ENCODE measurements around the gene FFAR4.

Gene FFAR4

GRCh38 chr10:93552780-93553179 lies 13.7 kb upstream of the FFAR4 start:
- Histone ChIP-seq H3K4me3 (ENCODE audit: severe bottlenecking) (no peak overlapping the region), H3K4me1 (ENCODE audit: insufficient read depth, poor library complexity, severe bottlenecking) (peaks cover 12% of the 10 kb centered on the region), H3K27me3 (ENCODE audit: insufficient read depth, poor library complexity, severe bottlenecking) (no peaks in the 10 kb centered on the region), H3K27ac (ENCODE audit: poor library complexity, severe bottlenecking) (no peak overlapping the region), H3K36me3 (ENCODE audit: low read depth) (no peaks in the 10 kb centered on the region), H3K9me3 (ENCODE audit: severe bottlenecking) (no peaks in the 10 kb centered on the region)
- no peak for TF ChIP-seq CTCF (IDR thresholded peaks at IDR 0.05; ENCODE audit: poor library complexity, severe bottlenecking)
- ATAC-seq (ENCODE audit: low read depth) (no peak), DNase-seq (ENCODE audit: low spot score) (no peak)

GRCh38 chr10:93553482-93554315 lies 12.8 kb upstream of the FFAR4 start:
- Histone ChIP-seq H3K4me1 (ENCODE audit: insufficient read depth, poor library complexity, severe bottlenecking) (peaks cover 5% of the 10 kb centered on the region), H3K36me3 (ENCODE audit: low read depth) (no peaks in the 10 kb centered on the region), H3K27me3 (ENCODE audit: insufficient read depth, poor library complexity, severe bottlenecking) (no peaks in the 10 kb centered on the region), H3K4me3 (ENCODE audit: severe bottlenecking) (no peak overlapping the region), H3K9me3 (ENCODE audit: severe bottlenecking) (no peaks in the 10 kb centered on the region), H3K27ac (ENCODE audit: poor library complexity, severe bottlenecking) (no peak overlapping the region)
- DNase-seq (ENCODE audit: low spot score) = no peak
- TF ChIP-seq CTCF (IDR thresholded peaks at IDR 0.05; ENCODE audit: poor library complexity, severe bottlenecking) = no peak
- ATAC-seq (ENCODE audit: low read depth) = no peak

GRCh38 chr10:93554316-93554663 lies 12.2 kb upstream of the FFAR4 start:
- Histone ChIP-seq H3K36me3 (ENCODE audit: low read depth) (no peaks in the 10 kb centered on the region), H3K9me3 (ENCODE audit: severe bottlenecking) (no peaks in the 10 kb centered on the region), H3K27me3 (ENCODE audit: insufficient read depth, poor library complexity, severe bottlenecking) (no peaks in the 10 kb centered on the region), H3K27ac (ENCODE audit: poor library complexity, severe bottlenecking) (no peak overlapping the region), H3K4me1 (ENCODE audit: insufficient read depth, poor library complexity, severe bottlenecking) (no peaks in the 10 kb centered on the region), H3K4me3 (ENCODE audit: severe bottlenecking) (no peak overlapping the region)
- ATAC-seq (ENCODE audit: low read depth) (no peak), DNase-seq (ENCODE audit: low spot score) (no peak)
- no peak for TF ChIP-seq CTCF (IDR thresholded peaks at IDR 0.05; ENCODE audit: poor library complexity, severe bottlenecking)

- DNase-seq (ENCODE audit: low spot score) (no peak), ATAC-seq (ENCODE audit: low read depth) (peak; percentile 75; the same call in 2 of the 3 replicates)
- H3K27ac ChIP-seq (ENCODE audit: poor library complexity, severe bottlenecking) = no peak overlapping the region
Observed at GRCh38 chr10:93554760-93555432, 11.6 kb upstream of the FFAR4 start.

More at GRCh38 chr10:93554760-93555432, 11.6 kb upstream of the FFAR4 start:
- H3K27me3 ChIP-seq (ENCODE audit: insufficient read depth, poor library complexity, severe bottlenecking) = no peaks in the 10 kb centered on the region
- no peaks in the 10 kb centered on the region for H3K4me1 ChIP-seq (ENCODE audit: insufficient read depth, poor library complexity, severe bottlenecking)
- H3K4me3 ChIP-seq (ENCODE audit: severe bottlenecking) = no peak overlapping the region
- H3K9me3 ChIP-seq (ENCODE audit: severe bottlenecking) = no peaks in the 10 kb centered on the region
- no peaks in the 10 kb centered on the region for H3K36me3 ChIP-seq (ENCODE audit: low read depth)
- peak; percentile 67 for TF ChIP-seq CTCF (IDR thresholded peaks at IDR 0.05; ENCODE audit: poor library complexity, severe bottlenecking)
